ENCODE data around the gene PLD1. TPM values are rescaled to one million over a fixed set of nuclear protein-coding genes. Genes with fewer than 3 reads are reported as not detected.

PLD1 gene
- total and polyA plus RNA-seq, 11 donors: 12.3 to 106 (median 61.0) TPM

DNA sequence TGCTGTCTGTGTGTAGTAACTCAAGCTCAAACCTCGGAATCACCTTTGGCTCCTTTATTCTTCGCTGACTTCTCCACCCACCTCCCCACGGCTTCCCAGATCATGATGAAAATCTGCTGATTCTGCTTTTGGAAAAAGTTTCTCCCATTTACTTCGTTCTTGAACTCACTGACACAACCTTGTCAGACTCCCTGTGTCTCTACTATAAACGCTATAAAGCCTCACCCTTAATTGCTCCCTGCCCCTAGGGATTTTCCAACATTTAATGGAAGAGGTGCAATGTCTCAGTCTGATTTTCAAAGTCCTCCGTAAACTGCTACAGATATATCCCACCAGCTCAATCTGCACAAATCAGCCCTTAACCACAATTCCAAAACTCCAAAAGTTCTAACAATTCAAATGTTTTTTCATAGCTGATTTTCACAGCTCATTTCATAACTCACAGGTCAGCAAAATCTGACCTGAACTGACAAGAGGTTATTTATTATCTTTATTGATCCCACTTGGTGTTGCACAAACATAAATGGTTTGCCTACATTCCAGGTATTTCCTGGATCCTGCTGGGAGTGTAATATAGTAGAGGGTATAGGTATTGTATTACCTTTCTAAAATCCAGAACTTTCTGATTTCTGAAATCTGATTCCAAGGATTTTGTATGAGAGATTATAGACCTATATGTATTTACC is 129.4 kb downstream of the PLD1 start:
- Histone ChIP-seq H3K27ac (no peak overlapping the region), H3K4me1 (peaks cover 0 to 8% (median 0%) of the 10 kb centered on the region in 12 donors), H3K4me3 (no peak overlapping the region), H3K36me3 (peaks cover 0 to 56% (median 17%) of the 10 kb centered on the region in 9 donors), H3K27me3 (no peaks in the 10 kb centered on the region), H3K9me3 (no peaks in the 10 kb centered on the region)
- DNase-seq (no peak), ATAC-seq (no peak)
- 91 to 93% (median 92%) methylated on average over 6 of the region's 6 CpGs for WGBS, 4 donors
- TF ChIP-seq CTCF (IDR thresholded peaks at IDR 0.05): no peak
- no peak for TF ChIP-seq POLR2A (IDR thresholded peaks at IDR 0.05)
- intact Hi-C loops (cut with DNase I): no loop called here

DNA sequence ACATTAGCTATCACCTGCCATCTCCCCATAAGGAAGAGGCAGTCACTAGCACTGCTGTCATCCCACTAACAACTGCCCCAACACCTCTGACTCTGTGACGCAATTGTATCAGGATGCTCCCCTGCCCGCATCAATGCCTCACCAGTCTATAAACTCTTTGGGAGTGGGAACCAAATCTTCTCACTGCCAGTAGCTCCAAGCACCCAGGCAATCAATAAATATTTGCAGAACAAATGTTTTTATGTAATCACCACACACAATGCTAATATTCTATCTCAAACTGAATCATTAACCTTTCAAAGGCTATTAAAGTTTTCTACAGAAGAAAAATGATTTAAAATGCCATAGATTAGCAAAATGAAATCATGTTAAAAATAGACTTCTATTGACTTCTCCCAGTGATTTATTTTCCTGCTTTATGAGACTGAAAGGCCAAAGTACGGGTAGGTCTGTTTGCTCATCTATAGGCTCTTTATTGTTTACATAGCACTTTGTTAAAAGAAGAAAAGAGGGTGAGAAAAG is 131.3 kb downstream of the PLD1 start:
- WGBS, 4 donors: 92 to 95% (median 94%) methylated on average over 3 of the region's 3 CpGs
- ATAC-seq (peak in 1 of 4 donors; percentile 23), DNase-seq (no peak)
- peaks cover 0 to 14% (median under 1%) of the 10 kb centered on the region in 12 donors for H3K4me1 ChIP-seq
- H3K36me3 ChIP-seq: peaks cover 0 to 48% (median 20%) of the 10 kb centered on the region in 9 donors
- no peaks in the 10 kb centered on the region for H3K9me3 ChIP-seq
- H3K4me3 ChIP-seq: no peak overlapping the region
- intact Hi-C loops (cut with DNase I): no loop called here
- no peak overlapping the region for H3K27ac ChIP-seq
- no peaks in the 10 kb centered on the region for H3K27me3 ChIP-seq
- TF ChIP-seq POLR2A (IDR thresholded peaks at IDR 0.05): no peak

GRCh38 chr3:171677706-171678105 is 132.6 kb downstream of the PLD1 start:
- Histone ChIP-seq H3K36me3 (peaks cover 0 to 50% (median 33%) of the 10 kb centered on the region in 9 donors), H3K27me3 (no peaks in the 10 kb centered on the region), H3K4me3 (no peak overlapping the region), H3K4me1 (peaks cover 0 to 19% (median 7%) of the 10 kb centered on the region in 12 donors), H3K27ac (peak overlapping the region in 1 of 12 donors; percentile 78), H3K9me3 (no peaks in the 10 kb centered on the region)
- TF ChIP-seq CTCF (IDR thresholded peaks at IDR 0.05) (no peak), POLR2A (IDR thresholded peaks at IDR 0.05) (no peak)
- WGBS, 4 donors: 94 to 96% (median 95%) methylated on average over 1 of the region's 1 CpG
- intact Hi-C loops (cut with DNase I): no loop called here
- no peak for ATAC-seq
- no peak for DNase-seq

- no peaks in the 10 kb centered on the region for H3K9me3 ChIP-seq
- 47 to 72% (median 57%) methylated on average over 10 of the region's 10 CpGs for WGBS, 4 donors
- DNase-seq: peak; percentile 23 to 64 (median 36)
- peaks cover 0 to 60% (median 31%) of the 10 kb centered on the region in 9 donors for H3K36me3 ChIP-seq
- TF ChIP-seq POLR2A (IDR thresholded peaks at IDR 0.05): no peak
- no peak for TF ChIP-seq CTCF (IDR thresholded peaks at IDR 0.05)
- ATAC-seq: peak; percentile 56 to 81 (median 76)
- intact Hi-C loops (cut with DNase I): no loop called here
- no peak overlapping the region for H3K4me3 ChIP-seq
- H3K27ac ChIP-seq: peak overlapping the region in 7 of 12 donors; percentile 7 to 78 (median 35)
- no peaks in the 10 kb centered on the region for H3K27me3 ChIP-seq
- H3K4me1 ChIP-seq: peaks cover 0 to 21% (median 7%) of the 10 kb centered on the region in 12 donors
Observed at GRCh38 chr3:171676601-171677175, 133.6 kb downstream of the PLD1 start.

Measured in heart left ventricle (tissue), 16 donors.